ENCODE results near the gene TMIGD3.
"Not testable (repeated sequence)": the region's sequence is repeated elsewhere in the genome, so short reads cannot be mapped to it uniquely, and the experiment has no call there.

The TMIGD3 gene

DNA sequence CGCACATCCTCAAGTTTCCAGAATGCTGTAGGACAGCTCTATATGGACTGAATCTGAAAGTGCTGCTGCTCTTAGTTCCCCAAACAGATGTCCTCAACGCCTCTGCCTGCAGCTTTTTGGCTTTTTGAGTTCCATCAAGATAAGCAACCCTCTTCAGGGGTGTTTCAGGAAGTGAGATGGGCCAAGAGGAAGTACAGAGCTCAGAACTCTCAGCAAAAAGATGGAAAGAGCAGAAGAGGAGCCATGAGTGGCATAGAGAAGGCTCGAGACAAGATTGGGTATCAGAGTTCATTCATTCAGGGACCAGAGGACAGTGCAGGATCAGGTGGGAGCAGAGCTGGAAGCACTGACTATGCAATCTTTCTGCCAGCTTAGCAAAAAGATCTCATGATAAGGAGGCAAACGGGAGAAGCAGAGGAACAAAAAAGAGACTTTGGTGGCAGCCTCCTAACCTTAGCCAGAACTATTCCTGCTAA is at the start of gene TMIGD3, which contains the start of gene ADORA3:
TMIGD3 (minus strand) TSS at position 49 of the 476 bp plus-strand sequence. CDS start 279 bp downstream, outside the sequence.
ADORA3 (minus strand) TSS at position 49 of the 476 bp plus-strand sequence. CDS start 279 bp downstream, outside the sequence.
- DNase-seq: no peak

DNA sequence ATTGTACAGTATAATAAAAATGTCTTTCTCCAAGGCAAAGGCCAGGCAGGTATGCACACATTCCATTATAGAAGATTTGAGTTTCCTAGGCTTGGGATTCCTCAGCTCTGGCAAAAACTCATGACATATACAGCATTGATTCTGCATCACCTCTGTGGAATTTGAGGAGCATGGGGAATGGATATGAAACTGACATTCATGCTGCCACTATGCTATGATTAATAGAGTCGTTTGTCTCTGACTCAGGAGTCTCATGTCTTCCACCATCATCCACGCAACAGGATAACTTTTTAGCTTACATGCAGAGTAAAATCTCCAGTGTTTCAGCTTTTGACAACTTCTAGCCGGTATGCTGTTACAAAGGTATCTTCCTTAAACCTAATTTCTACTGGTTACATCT is 49.8 kb upstream of the TMIGD3 start:
- DNase-seq: no peak

DNA sequence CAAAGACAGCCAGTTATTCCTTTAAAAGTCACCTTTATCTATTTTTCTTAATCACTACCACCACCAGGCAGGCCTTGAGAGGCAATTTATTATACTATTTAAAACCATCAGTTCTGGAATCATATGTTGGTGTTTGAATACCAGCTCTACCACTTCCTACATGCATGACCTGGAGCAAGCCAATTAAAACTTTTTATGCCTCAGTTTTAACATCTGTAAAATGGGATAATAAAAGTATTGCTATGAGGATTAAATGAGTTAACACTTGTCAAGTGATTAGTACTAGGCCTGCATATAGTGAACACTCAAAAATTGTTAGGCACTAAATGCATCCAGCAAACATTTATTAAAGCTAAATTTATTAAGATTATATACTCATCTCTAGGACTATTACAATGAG is 49.2 kb upstream of the TMIGD3 start:
- no peak for DNase-seq

DNA sequence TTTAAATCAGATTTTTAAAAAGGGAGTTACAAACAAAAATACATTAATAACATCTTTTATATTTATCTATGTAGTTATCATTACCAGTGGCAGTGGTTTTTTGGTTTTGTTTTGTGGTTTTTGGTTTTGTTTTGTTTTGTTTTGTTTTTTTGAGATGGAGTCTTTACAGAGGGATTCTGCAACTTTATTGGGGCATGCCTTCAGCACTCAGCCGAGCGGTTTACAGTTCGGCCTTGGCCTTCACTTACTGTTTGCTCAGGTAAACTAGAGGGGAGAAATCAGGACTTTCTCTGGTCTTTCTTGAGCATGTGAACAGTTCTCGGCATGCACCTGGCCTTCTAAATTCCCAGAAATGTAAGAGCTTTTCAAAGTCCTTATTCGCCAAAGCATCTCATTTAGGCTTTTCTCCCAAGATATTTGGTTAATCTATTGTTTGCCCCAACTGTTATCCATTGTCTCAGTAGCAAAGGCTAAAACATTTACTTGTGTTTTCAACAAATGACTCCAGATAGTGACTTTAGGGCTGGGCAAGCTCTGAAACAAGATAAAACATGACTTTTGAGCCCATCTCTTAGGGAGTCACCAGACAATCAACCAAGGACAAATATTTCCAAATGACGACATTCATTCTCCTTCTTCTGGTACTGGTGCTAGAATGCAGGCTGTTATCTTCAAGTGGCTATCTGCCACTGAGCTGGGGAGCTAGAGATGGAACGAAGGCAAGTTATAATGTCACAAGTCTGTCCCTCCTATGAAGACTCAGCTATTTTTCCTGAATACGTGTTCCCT is 48.4 kb upstream of the TMIGD3 start:
- DNase-seq: no peak

DNA sequence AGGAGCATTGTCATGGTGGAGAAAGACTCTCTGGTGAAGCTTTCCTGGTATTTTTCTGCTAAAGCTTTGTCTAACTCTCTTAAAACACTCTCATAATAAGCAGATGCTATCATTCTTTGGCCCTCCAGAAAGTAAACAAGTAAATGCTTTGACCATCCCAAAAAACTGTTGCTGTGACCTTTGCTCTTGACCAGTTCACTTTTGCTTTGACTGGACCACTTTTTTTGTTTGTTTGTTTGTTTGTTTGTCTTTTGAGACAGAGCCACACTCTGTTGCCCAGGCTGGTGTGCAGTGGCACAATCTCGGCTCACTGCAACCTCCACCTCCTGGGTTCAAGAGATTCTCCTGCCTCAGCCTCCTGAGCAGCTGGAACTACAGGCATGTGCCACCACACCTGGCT is 44.4 kb upstream of the TMIGD3 start:
- not testable (repeated sequence) for DNase-seq

DNA sequence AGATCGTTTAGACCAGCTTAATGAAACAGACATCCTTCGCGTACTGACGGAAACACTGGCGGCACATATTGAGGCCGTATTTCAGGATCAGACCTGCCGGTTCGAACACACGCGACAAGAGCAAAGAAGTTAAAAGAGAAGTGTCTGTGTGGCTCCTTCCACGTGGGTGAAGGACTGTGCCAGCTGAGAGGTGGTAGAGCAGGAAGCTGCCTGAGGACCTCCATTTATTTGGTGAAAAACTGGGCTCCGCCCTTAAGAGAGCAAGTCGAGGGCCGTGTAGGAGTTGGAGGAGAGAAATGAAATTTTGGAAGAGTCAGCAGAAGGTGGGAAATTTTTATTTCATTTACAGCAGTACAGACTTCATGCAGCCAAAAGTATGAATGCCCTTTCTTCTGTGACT is 38.8 kb upstream of the TMIGD3 start:
- no peak for DNase-seq

DNA sequence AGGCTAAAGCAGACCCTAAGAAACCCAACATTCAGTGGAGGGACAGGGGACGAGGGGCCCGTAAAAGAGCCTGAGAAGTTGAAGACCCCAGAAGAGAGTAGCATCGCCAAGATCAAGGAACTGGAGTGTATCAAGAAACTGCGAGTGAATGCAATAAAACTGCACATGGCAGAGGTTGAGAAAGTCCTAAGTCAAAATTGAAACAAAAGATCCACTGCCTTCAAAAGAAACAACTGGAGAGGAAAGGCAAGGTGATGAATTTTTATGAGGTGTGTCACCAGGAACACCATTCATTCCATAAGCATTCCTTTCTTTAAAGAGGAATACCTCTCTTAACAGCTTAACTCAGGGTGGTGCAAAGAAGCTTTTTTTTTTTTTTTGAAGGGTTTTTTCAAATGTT is 38.3 kb upstream of the TMIGD3 start:
- DNase-seq: no peak

DNA sequence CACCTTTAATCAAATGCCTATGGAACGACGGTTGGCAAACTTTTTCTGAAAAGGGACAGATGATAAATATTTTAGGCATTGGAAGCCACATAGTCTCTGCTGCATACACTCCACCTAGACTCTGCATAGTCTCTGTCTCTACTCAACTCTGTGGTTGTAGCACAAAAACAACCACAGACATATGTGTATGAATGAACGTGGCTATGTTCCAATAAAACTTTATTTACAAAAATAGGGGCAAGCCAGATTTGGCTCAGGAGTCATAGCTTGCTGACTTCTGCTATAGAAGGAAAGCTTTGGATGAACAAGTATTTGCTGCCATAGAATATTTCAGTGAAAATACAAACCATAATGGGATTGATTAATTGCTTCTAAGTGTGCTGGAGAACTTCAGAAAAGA is 37.5 kb upstream of the TMIGD3 start:
- no peak for DNase-seq

DNA sequence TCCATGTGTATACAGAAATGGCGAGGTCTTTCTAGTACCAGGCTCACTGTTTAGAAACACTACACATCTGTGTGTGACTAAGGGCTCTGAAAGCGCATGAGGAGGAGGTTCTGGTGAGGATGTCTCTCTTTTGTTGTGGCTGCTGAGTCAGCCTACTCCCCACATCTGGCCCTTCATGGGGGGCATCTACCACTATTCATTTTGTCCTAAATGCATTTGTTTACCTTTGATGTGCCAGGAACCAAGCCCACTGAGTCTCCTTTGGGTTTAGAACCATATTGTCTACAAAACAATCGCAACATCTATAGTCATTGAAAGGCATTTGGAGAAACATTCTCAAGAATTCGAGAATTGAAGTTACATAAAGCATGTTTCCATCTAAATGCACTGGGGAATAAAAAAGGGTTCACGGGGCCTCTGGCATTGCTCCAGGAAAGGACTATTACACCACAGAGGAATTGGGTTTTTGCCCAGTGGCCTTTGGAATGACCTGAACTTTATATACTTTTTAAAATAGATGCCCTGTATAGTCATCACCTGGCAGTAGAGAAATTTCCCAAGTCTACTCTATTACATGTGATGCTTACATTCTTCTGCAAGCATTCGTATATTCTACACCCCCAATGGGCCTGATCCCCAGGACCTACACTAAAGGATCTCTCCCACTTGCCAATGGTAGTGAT is 35.1 kb upstream of the TMIGD3 start:
- DNase-seq: no peak

DNA sequence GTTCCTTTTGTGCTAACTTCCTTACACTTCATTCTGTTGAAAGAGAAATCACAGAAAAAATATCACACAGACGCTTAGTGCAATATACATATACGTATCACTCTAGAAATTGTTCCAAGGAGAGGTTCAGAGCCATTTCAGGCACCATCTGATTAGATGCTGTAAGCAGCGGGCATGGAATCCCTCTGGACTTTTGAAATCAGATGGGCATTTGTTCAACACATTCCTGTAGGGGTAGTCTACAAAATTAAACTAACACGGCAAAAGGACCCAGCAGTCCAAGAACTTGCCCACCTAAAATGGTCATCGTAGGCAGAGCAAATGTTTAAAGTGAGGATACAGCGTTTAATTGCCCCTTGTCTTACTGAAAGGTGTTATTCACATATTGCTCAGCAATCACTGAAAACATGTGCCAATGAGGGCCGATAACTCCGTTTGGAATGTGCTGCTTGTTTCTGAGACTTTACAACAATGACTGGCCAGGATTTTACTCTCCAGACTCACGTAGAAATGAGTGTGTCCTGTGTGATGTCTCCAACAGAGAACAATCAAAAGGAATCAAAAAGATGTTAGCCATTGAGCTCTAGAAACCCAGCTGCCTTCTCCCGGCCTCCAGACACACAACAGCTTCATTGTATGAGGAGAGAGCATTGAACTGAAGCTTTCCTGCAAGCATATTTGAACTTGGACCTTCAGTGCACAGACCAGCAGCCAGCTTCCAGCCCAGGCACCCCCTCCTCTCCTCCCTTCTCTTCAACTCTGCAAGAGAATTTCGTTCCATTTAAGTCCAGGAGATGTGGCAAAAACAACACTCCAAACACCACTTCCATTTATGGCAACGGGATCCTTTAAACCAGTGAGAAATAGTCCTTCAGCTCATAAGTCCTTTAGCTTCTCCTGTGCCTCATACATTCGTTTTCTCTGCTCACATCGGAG is 32.1 kb upstream of the TMIGD3 start:
- DNase-seq: no peak

DNA sequence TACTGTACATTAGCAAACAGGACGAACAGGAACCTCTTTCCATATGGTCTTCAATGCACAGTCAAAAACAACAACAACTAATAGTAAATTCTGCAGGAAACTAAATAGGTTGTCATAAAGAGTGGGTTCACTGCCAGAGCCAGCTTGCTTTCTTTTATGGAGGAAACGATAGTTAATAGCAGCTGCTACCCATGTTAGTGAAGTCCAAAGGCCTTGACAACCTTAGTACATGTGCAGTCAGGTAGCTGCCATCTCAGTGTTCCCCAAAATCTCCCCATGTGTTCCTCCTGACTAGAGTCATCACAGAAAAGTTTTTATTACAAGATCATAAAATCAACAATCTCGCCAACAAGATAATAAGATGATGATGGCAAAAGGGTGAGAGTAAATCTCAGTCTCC is 16.6 kb upstream of the TMIGD3 start:
- no peak for DNase-seq

DNA sequence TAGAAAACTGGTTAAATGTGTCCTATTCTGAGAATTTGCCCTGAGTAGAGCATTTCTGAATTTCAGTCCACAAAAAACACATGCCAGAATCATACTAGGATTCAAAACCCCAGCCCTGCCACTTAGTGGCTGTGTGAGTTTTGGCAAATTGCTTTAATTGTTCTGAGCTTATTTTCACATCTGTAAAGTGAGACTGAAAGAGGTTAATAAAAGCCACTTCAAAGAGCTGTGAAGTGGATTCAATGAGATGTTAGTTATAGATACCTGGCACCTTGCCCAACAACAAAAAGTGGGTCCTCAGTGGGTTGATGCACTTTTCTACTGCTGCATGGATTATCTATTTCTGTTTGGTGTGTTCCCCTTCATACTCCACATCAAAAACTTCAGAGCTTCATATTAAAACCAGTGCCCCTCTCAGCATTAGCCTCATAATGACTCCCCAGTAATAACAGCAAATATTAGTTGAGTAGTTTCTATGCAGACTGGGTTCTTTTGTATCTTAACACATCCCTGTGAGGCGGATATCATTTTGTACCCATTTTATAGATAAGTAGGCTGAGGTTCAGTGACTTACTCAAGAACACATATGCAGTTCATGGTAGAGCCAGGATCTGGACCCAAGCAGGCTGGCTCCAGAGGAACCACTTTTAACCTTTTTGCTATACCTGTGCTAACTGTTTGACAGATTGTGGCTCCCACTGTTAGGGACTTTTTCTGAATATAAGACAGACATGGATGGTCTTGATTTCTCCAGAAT is 14.2 kb upstream of the TMIGD3 start:
- DNase-seq: no peak

DNA sequence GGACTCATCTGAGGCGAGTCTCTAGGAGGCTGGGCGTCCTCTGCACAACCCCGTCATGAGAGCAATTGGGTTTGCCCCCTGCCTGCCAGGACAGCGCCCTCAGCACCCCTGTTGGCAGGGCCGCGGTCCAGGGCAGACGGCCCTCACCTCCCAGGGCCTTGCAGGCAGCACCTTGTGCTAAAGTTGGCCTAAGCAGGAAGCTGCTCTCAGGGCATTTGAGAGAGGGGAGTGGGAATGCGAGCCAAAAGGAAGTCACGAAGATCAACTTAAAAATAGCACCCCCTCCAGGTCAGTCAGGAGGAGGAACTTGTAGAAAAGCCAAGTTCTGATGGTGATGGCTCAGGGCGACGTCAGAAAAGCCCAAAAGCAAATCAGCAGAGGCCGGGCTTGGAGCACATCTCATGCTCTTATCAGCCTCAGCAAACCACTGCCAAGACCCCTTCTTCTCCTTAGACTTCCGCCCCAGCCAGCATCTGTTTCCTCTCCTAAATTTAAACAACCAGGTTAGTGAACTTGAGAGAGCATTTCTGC is 12.6 kb upstream of the TMIGD3 start:
- no peak for DNase-seq

DNA sequence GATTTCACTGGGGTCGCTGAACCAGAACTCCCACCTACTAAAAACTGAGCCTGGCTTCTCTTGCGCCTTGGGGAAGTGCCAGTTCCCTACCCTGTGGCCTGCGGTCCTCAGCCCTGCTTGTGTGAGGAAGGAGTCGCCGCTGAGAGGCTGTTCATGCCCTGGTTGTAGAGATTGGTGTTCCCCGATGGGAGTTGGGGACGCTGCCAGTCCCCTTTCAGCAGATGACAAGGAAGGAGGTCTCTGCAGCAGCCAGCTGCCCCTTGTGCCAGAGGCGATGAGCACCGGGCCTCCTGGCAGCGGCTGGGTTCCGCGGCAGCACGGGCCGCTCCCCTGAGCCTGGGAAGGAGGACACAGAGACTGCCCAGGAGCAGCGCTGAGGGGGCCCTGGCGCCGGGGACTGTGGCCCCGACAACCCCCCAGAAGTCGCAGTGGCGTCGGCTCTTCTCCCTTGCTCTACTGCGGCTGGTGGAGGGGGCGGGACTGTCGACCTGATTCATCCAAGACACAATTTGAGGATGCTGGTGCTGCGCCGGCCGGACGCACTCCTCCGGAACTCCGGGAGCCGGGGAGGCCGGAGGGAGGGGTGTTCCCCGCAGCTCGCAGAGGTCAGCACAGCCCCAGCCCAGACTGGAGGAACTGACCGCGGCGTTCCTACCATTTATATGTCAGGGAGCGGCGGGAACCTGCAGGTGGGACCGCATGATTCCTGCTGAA is 12.0 kb upstream of the TMIGD3 start:
- DNase-seq: no peak

DNA sequence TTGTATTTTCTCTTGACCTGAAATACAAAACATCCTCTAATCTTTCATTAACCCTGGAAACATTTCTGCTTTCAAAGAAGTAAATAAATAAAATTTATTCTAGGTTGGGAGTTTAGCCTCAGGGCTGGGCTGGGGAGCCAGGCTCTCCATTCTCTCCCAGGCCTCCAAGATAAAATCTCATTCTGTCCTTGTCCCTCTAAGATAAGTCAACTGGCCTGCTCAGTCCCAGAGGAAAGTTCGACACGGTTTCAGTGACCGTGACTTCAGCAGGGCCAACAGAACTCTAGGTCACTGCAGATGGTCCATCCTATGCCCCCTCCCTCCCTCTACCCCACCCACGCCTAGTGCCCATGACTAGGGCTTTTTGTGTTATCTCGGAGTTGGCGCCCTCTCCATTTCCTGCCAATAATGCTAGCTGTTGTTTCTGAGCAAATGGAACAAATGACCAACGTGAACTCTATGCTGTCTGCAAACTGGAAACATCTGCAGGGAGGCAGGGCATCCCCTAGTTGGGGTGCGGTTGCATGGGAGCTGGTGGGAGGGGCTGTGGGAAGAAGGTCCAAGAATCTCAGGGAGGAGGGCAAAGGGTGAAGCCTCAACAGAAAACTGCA is 10.1 kb upstream of the TMIGD3 start:
- no peak for DNase-seq

DNA sequence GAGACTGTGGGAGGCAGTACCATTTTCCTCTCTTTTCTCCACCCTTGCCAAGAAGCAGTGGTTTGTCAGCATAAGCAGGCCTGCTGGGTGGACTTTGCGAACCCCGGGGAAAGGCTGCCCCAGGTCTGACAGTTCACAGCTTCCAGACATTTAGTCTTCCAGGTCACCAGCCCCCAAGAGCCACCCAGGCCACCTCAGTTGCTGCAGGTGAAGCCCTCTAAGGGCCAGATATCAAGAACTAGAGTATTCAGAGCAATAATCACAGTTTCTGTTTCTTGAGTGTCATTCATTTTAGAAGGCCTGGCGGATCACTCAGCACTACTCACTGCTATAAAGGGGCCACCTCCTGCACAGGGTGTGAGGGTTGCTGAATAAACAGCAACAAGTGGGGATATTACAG is 9.5 kb upstream of the TMIGD3 start:
- no peak for DNase-seq

DNA sequence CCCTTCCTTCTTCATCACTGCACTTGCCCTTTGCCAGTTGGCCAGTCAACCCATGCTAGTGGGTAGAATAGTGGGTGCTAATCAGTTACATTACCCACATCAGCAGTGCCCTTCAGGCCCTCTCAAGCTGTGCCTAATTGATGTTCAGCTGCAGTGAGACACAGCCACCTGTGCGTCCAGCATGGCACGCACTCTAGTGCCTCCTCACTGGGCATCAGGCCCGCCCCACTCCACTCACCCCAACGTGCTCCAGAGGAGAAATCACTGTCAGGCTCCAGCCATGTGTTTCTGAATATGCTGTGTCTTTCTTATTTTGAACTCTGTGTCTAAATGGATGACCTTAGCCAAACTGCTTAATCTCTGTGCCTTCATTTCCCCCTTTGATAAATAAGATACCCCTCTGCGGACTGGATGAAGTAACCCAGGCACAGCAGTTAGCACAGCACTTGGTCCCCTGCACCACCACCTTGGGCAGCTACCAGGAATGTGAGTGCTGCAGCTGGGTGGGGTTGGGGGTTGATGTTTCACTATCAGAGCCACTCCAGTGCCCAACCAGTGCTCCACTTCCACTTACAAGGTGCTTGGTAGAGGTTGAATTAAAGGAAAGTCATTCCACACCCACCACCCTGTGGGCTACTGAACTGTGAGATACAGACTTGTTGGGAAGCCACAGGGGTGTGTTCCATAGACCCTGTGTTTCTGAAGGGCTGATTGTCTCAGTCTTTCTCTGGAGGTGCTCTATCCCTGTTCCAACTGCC is 8.9 kb upstream of the TMIGD3 start:
- DNase-seq: no peak

DNA sequence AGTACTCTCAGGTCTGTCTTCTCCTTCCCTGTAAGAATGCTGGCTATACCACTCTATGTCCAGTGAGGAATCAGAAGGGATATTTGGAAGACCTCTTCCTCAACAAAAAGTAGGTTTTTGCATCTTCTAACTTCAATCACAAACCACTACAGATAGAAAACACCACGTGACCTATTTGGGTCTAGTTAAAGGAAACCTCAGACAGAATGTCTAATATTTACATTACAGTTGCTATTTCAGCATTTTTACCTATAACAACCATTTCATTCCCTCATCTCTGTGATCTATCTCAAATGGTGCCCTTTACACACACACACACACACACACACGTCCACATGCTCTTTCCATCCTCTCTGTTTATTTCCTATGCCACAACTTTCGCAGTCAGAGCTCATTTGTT is 7.9 kb upstream of the TMIGD3 start:
- no peak for DNase-seq

DNA sequence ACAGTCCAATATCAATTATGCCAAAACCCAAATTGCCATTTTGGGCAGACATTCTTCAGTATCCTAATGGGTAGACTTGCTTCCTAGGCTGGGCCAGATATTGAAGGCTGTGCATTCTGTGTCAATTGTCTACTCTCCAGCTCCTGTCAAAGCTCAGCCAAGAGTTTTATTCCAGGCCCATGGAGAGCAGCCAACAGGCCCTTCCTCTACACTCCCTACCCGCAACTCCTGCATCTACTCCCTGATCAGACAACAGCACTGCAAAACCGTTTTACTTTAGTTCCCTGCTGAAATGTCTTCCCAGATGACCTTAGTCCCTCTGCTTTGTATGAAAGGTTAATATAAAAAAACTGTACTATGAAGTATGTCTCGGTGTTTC is 6.6 kb upstream of the TMIGD3 start:
- DNase-seq: no peak

Measured in NCI-H1930 (cell line).